SK-N-SH (cell line): ENCODE results near the gene LPP. TPM values are rescaled to one million over a fixed set of nuclear protein-coding genes. Genes with fewer than 3 reads are reported as not detected.

Experiments used
- CTCF ChIA-PET: fragments of 300-600, 350-600 bp; formaldehyde crosslinking; extraction: SDS; loops from one replicate; lab custom pipeline; 2021; lab: Yijun Ruan, JAX
- POLR2A ChIA-PET: fragments of 350-600 bp; sonication (Branson Sonifier 250); formaldehyde crosslinking; extraction: SDS; loops from one replicate; lab custom pipeline; 2020; ENCODE audit warnings: antibody characterized with exemption, inconsistent platforms; lab: Yijun Ruan, JAX
- DNase-seq: peaks from one replicate; pipeline ENCODE4 v3.0.0; 2012
- H2AFZ ChIP-seq: fragments of 200-600 bp; sonication (generic); 2 replicates; pipeline ENCODE4 v1.8.1; 2016; ENCODE audit warnings: antibody characterized with exemption, mild to moderate bottlenecking, low read depth
- H3F3A ChIP-seq: fragments of 200-600 bp; sonication (generic); replicated peaks from 2 replicates; pipeline ENCODE3; 2016; ENCODE audit warnings: antibody characterized with exemption, mild to moderate bottlenecking; ENCODE audit not compliant: insufficient read depth
- H3K27ac ChIP-seq, 2 experiments: fragments of 200-500 bp in 1 of 2; fragments of 200-600 bp in 1 of 2; sonication (Bioruptor generic) in 1 of 2; sonication (generic), shearing (Covaris generic) in 1 of 2; 2 replicates each; pipeline versions ENCODE4 v1.5.1 to v1.6.1; 2014 to 2016; ENCODE audit warnings: low read depth in 2 of 2, inconsistent platforms in 1 of 2, low read length in 1 of 2, mild to moderate bottlenecking in 1 of 2, mixed read lengths in 1 of 2
- H3K27me3 ChIP-seq: fragments of 200-600 bp; sonication (generic), shearing (Covaris generic); 2 replicates; pipeline ENCODE4 v1.6.1; 2016; ENCODE audit warnings: mixed run types; ENCODE audit not compliant: insufficient read depth
- H3K36me3 ChIP-seq, 2 experiments: fragments of 200-500 bp in 1 of 2; fragments of 200-600 bp in 1 of 2; sonication (Bioruptor generic) in 1 of 2; sonication (generic) in 1 of 2; replicated peaks in 1 of 2; 2 replicates each; pipeline versions ENCODE3 to v1.5.1; 2014 to 2016; ENCODE audit warnings: low read length in 1 of 2, mild to moderate bottlenecking in 1 of 2; ENCODE audit not compliant: insufficient read depth in 2 of 2, control insufficient read depth in 1 of 2
- H3K4me1 ChIP-seq, 2 experiments: fragments of 200-500 bp in 1 of 2; fragments of 200-600 bp in 1 of 2; sonication (Bioruptor generic) in 1 of 2; sonication (generic), shearing (Covaris generic) in 1 of 2; 2 replicates each; pipeline versions ENCODE4 v1.5.1 to v1.6.1; 2014 to 2016; ENCODE audit warnings: low read depth in 1 of 2, low read length in 1 of 2, mixed run types in 1 of 2; ENCODE audit not compliant: insufficient read depth in 2 of 2, control insufficient read depth in 1 of 2
- H3K4me2 ChIP-seq: fragments of 200-600 bp; sonication (generic), shearing (Covaris generic); 2 replicates; pipeline ENCODE4 v1.6.1; 2017; ENCODE audit warnings: mixed run types
- H3K4me3 ChIP-seq, 2 experiments: fragments of 200-500 bp in 1 of 2; fragments of 200-600 bp in 1 of 2; sonication (Bioruptor generic) in 1 of 2; sonication (generic), shearing (Covaris generic) in 1 of 2; 2 replicates each; pipeline versions ENCODE4 v1.5.1 to v1.8.1; 2014 to 2016; ENCODE audit warnings: low read depth in 2 of 2, inconsistent platforms in 1 of 2, low read length in 1 of 2, mild to moderate bottlenecking in 1 of 2, mixed read lengths in 1 of 2, moderate library complexity in 1 of 2
- H3K79me2 ChIP-seq: fragments of 200-600 bp; sonication (generic); 2 replicates; pipeline ENCODE4 v1.8.1; 2017; ENCODE audit warnings: mild to moderate bottlenecking; ENCODE audit not compliant: insufficient read depth
- H3K9ac ChIP-seq: fragments of 200-600 bp; sonication (generic); 2 replicates; pipeline ENCODE4 v1.6.1; 2017; ENCODE audit warnings: mixed run types
- H3K9me2 ChIP-seq: fragments of 200-600 bp; sonication (generic); 2 replicates; pipeline ENCODE4 v1.6.1; 2017; ENCODE audit warnings: mixed run types
- H3K9me3 ChIP-seq: fragments of 200-600 bp; sonication (generic); 2 replicates; pipeline ENCODE4 v1.6.1; 2017; ENCODE audit warnings: mixed run types, mild to moderate bottlenecking, moderate library complexity
- H4K20me1 ChIP-seq: fragments of 200-600 bp; sonication (generic); 2 replicates; pipeline ENCODE4 v1.6.1; 2017; ENCODE audit warnings: mild to moderate bottlenecking, mixed run types; ENCODE audit not compliant: insufficient read depth
- EP300 ChIP-seq, 2 experiments: IDR thresholded peaks; 2 replicates each; pipeline versions ENCODE4 v1.4.0 to v1.6.1; 2012; ENCODE audit warnings: borderline replicate concordance in 1 of 2, low read depth in 1 of 2, low read length in 1 of 2
- FOSL2 ChIP-seq: IDR thresholded peaks from 2 replicates; pipeline ENCODE4 v1.4.0; 2012; ENCODE audit warnings: low read depth, mild to moderate bottlenecking, moderate library complexity, borderline replicate concordance
- FOXJ3 ChIP-seq: sonication (generic); formaldehyde crosslinking; IDR thresholded peaks from 2 replicates; pipeline ENCODE4 v1.5.1; 2020; ENCODE audit warnings: mild to moderate bottlenecking, missing genetic modification reagents
- FOXM1 ChIP-seq: IDR thresholded peaks from 2 replicates; pipeline ENCODE4 v1.4.0; 2012; ENCODE audit warnings: low read depth, mild to moderate bottlenecking
- GABPA ChIP-seq: IDR thresholded peaks from 2 replicates; pipeline ENCODE4 v1.4.0; 2012; ENCODE audit warnings: low read depth, mild to moderate bottlenecking
- JUND ChIP-seq: IDR thresholded peaks from 2 replicates; pipeline ENCODE4 v1.4.0; 2012
- MEF2A ChIP-seq: IDR thresholded peaks from 2 replicates; pipeline ENCODE4 v1.4.0; 2012; ENCODE audit warnings: low read depth, borderline replicate concordance
- RFX5 ChIP-seq: IDR thresholded peaks from 2 replicates; pipeline ENCODE4 v1.6.1; 2012; ENCODE audit warnings: mild to moderate bottlenecking, improper control_type of control experiment, low read length
- RXRA ChIP-seq: IDR thresholded peaks from 2 replicates; pipeline ENCODE4 v1.4.0; 2012; ENCODE audit warnings: low read depth, mild to moderate bottlenecking, borderline replicate concordance
- TAF1 ChIP-seq: IDR thresholded peaks from 2 replicates; pipeline ENCODE4 v1.6.1; 2012; ENCODE audit warnings: low read depth, mild to moderate bottlenecking, low read length, moderate library complexity, borderline replicate concordance
- TEAD4 ChIP-seq: IDR thresholded peaks from 2 replicates; pipeline ENCODE4 v1.4.0; 2012; ENCODE audit warnings: mild to moderate bottlenecking, borderline replicate concordance; ENCODE audit not compliant: insufficient read depth
- WGBS: methylation state at CpG from one replicate; pipeline ENCODE4 v1.1.6; 2017; ENCODE audit warnings: low lambda C conversion rate; 5-methylcytosine and 5-hydroxymethylcytosine counted together
- polyA plus RNA-seq, 3 experiments: library from polyadenylated mRNA; depleted of rRNA; stranded (reverse); fragments of >200 nt; gene quantifications; 2 replicates each; pipeline ENCODE4 v1.2.3, GENCODE V29; 2012
- TF ChIP-seq, protein P1 (sequence below): IDR thresholded peaks from 2 replicates; pipeline ENCODE4 v1.4.0; 2012; ENCODE audit warnings: low read depth
- TF ChIP-seq, protein P2 (sequence below): IDR thresholded peaks from 2 replicates; pipeline ENCODE4 v1.4.0; 2012; ENCODE audit warnings: low read depth, borderline replicate concordance
- TF ChIP-seq, protein P3 (sequence below): IDR thresholded peaks from 2 replicates; pipeline ENCODE4 v1.4.0; 2012; ENCODE audit warnings: low read depth, borderline replicate concordance
- TF ChIP-seq, protein P4 (sequence below): IDR thresholded peaks from 2 replicates; pipeline ENCODE4 v1.6.1; 2012; ENCODE audit warnings: mild to moderate bottlenecking, low read depth, low read length, moderate library complexity

LPP gene
- polyA plus RNA-seq, 1 of the 3 experiments (the other 2 are of a cell fraction) = 6.6 TPM

DNA sequence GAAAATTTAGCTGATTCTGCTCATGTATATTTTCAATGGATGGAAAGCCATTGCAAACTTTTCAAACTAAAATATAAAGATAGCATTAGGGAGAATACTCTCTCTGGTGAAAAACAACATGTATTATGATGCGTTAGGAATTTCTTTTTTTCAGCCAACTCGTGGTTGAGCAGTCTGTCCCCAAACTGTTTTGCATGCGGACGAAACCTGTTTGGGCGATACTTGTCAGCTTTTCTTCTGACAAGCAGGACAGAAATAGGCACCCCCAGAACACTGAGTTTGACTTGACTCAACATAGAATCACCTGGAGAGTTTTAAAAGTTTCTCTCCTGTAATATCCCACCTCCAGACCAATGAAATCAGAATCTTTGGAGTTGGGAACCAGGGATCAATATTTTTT, 600.3 kb downstream of the LPP start:
- Histone ChIP-seq H3K4me1 (no peaks in the 10 kb centered on the region), H3F3A (no peaks in the 10 kb centered on the region), H3K27ac (no peak overlapping the region), H3K79me2 (peaks cover 5% of the 10 kb centered on the region), H3K4me2 (no peak overlapping the region), H4K20me1 (no peaks in the 10 kb centered on the region), H3K9me3 (no peaks in the 10 kb centered on the region), H2AFZ (no peak overlapping the region), H3K9me2 (no peaks in the 10 kb centered on the region), H3K9ac (no peak overlapping the region), H3K27me3 (no peaks in the 10 kb centered on the region), H3K4me3 (no peak overlapping the region), H3K36me3 (peaks cover 0 to 6% of the 10 kb centered on the region in 2 experiments)
- TF ChIP-seq, protein P1, sequence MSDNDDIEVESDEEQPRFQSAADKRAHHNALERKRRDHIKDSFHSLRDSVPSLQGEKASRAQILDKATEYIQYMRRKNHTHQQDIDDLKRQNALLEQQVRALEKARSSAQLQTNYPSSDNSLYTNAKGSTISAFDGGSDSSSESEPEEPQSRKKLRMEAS = no peak
- TF ChIP-seq MEF2A (no peak), FOXJ3 (CRISPR knock-in tag) (no peak), EP300 (IDR thresholded peaks at IDR 0.05; ENCODE audit: borderline replicate concordance in 1 of 2, low read depth in 1 of 2, low read length in 1 of 2) (no peak), GABPA (no peak), FOSL2 (no peak), FOXM1 (no peak), RXRA (no peak), TEAD4 (no peak), TAF1 (no peak), RFX5 (no peak), JUND (no peak)
- TF ChIP-seq, protein P2, sequence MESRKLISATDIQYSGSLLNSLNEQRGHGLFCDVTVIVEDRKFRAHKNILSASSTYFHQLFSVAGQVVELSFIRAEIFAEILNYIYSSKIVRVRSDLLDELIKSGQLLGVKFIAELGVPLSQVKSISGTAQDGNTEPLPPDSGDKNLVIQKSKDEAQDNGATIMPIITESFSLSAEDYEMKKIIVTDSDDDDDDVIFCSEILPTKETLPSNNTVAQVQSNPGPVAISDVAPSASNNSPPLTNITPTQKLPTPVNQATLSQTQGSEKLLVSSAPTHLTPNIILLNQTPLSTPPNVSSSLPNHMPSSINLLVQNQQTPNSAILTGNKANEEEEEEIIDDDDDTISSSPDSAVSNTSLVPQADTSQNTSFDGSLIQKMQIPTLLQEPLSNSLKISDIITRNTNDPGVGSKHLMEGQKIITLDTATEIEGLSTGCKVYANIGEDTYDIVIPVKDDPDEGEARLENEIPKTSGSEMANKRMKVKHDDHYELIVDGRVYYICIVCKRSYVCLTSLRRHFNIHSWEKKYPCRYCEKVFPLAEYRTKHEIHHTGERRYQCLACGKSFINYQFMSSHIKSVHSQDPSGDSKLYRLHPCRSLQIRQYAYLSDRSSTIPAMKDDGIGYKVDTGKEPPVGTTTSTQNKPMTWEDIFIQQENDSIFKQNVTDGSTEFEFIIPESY = no peak
- TF ChIP-seq, protein P3, sequence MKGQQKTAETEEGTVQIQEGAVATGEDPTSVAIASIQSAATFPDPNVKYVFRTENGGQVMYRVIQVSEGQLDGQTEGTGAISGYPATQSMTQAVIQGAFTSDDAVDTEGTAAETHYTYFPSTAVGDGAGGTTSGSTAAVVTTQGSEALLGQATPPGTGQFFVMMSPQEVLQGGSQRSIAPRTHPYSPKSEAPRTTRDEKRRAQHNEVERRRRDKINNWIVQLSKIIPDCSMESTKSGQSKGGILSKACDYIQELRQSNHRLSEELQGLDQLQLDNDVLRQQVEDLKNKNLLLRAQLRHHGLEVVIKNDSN = no peak
- TF ChIP-seq, protein P4, sequence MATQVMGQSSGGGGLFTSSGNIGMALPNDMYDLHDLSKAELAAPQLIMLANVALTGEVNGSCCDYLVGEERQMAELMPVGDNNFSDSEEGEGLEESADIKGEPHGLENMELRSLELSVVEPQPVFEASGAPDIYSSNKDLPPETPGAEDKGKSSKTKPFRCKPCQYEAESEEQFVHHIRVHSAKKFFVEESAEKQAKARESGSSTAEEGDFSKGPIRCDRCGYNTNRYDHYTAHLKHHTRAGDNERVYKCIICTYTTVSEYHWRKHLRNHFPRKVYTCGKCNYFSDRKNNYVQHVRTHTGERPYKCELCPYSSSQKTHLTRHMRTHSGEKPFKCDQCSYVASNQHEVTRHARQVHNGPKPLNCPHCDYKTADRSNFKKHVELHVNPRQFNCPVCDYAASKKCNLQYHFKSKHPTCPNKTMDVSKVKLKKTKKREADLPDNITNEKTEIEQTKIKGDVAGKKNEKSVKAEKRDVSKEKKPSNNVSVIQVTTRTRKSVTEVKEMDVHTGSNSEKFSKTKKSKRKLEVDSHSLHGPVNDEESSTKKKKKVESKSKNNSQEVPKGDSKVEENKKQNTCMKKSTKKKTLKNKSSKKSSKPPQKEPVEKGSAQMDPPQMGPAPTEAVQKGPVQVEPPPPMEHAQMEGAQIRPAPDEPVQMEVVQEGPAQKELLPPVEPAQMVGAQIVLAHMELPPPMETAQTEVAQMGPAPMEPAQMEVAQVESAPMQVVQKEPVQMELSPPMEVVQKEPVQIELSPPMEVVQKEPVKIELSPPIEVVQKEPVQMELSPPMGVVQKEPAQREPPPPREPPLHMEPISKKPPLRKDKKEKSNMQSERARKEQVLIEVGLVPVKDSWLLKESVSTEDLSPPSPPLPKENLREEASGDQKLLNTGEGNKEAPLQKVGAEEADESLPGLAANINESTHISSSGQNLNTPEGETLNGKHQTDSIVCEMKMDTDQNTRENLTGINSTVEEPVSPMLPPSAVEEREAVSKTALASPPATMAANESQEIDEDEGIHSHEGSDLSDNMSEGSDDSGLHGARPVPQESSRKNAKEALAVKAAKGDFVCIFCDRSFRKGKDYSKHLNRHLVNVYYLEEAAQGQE = no peak
- CTCF ChIA-PET = no interaction called here
- POLR2A ChIA-PET = no interaction called here
- WGBS = 82% methylated on average over 5 of the region's 5 CpGs
- no peak for DNase-seq
